Testis (tissue), 3 donors: Measurements from ENCODE around the gene VWA5B1. TPM values are rescaled to one million over a fixed set of nuclear protein-coding genes. Genes with fewer than 3 reads are reported as not detected.
"Not testable (repeated sequence)": the region's sequence is repeated elsewhere in the genome, so short reads cannot be mapped to it uniquely, and the experiment has no call there.

ENCODE experiments used
- DNase-seq: peaks from one replicate; pipeline ENCODE4 v3.0.0-alpha.2; 2019
- H3K27ac ChIP-seq, 2 donors: fragments of 200-600 bp; sonication (generic); one replicate each; pipeline ENCODE4 v1.5.1; 2019
- H3K27me3 ChIP-seq: fragments of 200-600 bp; sonication (generic); one replicate; pipeline ENCODE4 v1.5.1; 2019
- H3K36me3 ChIP-seq: fragments of 200-600 bp; sonication (generic); one replicate; pipeline ENCODE4 v1.5.1; 2017; ENCODE audit warnings: low read depth; ENCODE audit errors: missing control alignments
- H3K4me1 ChIP-seq: fragments of 200-600 bp; sonication (generic); one replicate; pipeline ENCODE4 v1.5.1; 2019
- H3K4me3 ChIP-seq, 2 donors: fragments of 200-600 bp; sonication (generic); one replicate each; pipeline ENCODE4 v1.5.1; 2017 to 2019
- H3K9me3 ChIP-seq: fragments of 200-600 bp; sonication (generic); one replicate; pipeline ENCODE4 v1.5.1; 2017
- CTCF ChIP-seq, 3 experiments: fragments of 450-650 bp in 2 of 3; fragments of 200-600 bp in 1 of 3; sonication (generic) in 1 of 3; IDR thresholded peaks; one replicate each; pipeline ENCODE4 v1.5.1; 2016 to 2019; ENCODE audit warnings: antibody characterized with exemption in 3 of 3, mild to moderate bottlenecking in 2 of 3, moderate library complexity in 1 of 3
- POLR2A ChIP-seq: fragments of 450-650 bp; IDR thresholded peaks from one replicate; pipeline ENCODE4 v1.6.1; 2017; ENCODE audit warnings: antibody characterized with exemption, mild to moderate bottlenecking, moderate library complexity
- WGBS, 2 donors: methylation state at CpG; one replicate each; pipeline ENCODE4 v1.1.5; 2018; 5-methylcytosine and 5-hydroxymethylcytosine counted together
- intact Hi-C: fragments of 100-400 bp; cut with DNase I; formaldehyde crosslinking; loops from one replicate; pipeline ENCODE4 v1.15.1; 2023; ENCODE audit warnings: low total_unique reads
- polyA plus RNA-seq: library from polyadenylated mRNA; stranded (reverse); fragments of 350-450 nt; fragmentation: Illumina TruSeq; extraction: RNeasy Lipid Tissue Mini Kit (QIAGEN cat#74804); gene quantifications from one replicate; pipeline ENCODE4 v1.2.3, GENCODE V29; 2014; ENCODE audit warnings: low read depth, low replicate concordance; ENCODE audit not compliant: insufficient read depth
- total RNA-seq, 2 donors: library from RNA; depleted of rRNA; stranded (reverse); fragments of >200 nt; gene quantifications; one replicate each; pipeline ENCODE4 v1.2.3, GENCODE V29; 2016

The VWA5B1 gene
- total and polyA plus RNA-seq, 3 donors from 2014 or later: 13.1 to 23.0 (median 16.2) TPM

GRCh38 chr1:20262810-20263534, 27.7 kb upstream of the VWA5B1 start:
- WGBS, 2 donors: 91 to 92% methylated on average over 6 to 8 of the region's 8 CpGs
- intact Hi-C loops: no loop called here
- Histone ChIP-seq H3K27ac (no peak overlapping the region), H3K9me3 (no peaks in the 10 kb centered on the region), H3K4me3 (no peak overlapping the region), H3K36me3 (no peaks in the 10 kb centered on the region), H3K4me1 (peaks cover 5% of the 10 kb centered on the region), H3K27me3 (no peaks in the 10 kb centered on the region)
- TF ChIP-seq POLR2A: no peak
- DNase-seq: no peak

GRCh38 chr1:20265250-20265649, 25.4 kb upstream of the VWA5B1 start:
- H3K4me3 ChIP-seq: no peak overlapping the region
- no peak overlapping the region for H3K27ac ChIP-seq
- no peaks in the 10 kb centered on the region for H3K9me3 ChIP-seq
- no peak for TF ChIP-seq CTCF (IDR thresholded peaks at IDR 0.05)
- no peak for TF ChIP-seq POLR2A
- no peaks in the 10 kb centered on the region for H3K27me3 ChIP-seq
- peaks cover 5% of the 10 kb centered on the region for H3K4me1 ChIP-seq
- intact Hi-C loops: no loop called here
- 42 to 45% methylated on average over 4 of the region's 4 CpGs for WGBS, 2 donors
- no peaks in the 10 kb centered on the region for H3K36me3 ChIP-seq
- DNase-seq: no peak

GRCh38 chr1:20266141-20266540, 24.5 kb upstream of the VWA5B1 start:
- Histone ChIP-seq H3K27me3 (no peaks in the 10 kb centered on the region), H3K9me3 (no peaks in the 10 kb centered on the region), H3K4me1 (peaks cover 5% of the 10 kb centered on the region), H3K27ac (no peak overlapping the region), H3K36me3 (no peaks in the 10 kb centered on the region), H3K4me3 (no peak overlapping the region)
- no peak for DNase-seq
- 83 to 90% methylated on average over 8 of the region's 8 CpGs for WGBS, 2 donors
- intact Hi-C loops: no loop called here
- TF ChIP-seq CTCF (IDR thresholded peaks at IDR 0.05): no peak
- no peak for TF ChIP-seq POLR2A

GRCh38 chr1:20266642-20267041, 24.0 kb upstream of the VWA5B1 start:
- DNase-seq: no peak
- Histone ChIP-seq H3K4me1 (peaks cover 5% of the 10 kb centered on the region), H3K36me3 (no peaks in the 10 kb centered on the region), H3K27ac (no peak overlapping the region), H3K4me3 (no peak overlapping the region), H3K27me3 (no peaks in the 10 kb centered on the region), H3K9me3 (no peaks in the 10 kb centered on the region)
- intact Hi-C loops: no loop called here
- TF ChIP-seq POLR2A: no peak
- TF ChIP-seq CTCF (IDR thresholded peaks at IDR 0.05): no peak
- WGBS, 2 donors: 72 to 76% methylated on average over 6 of the region's 6 CpGs

- Histone ChIP-seq H3K27me3 (no peaks in the 10 kb centered on the region), H3K4me3 (no peak overlapping the region), H3K27ac (no peak overlapping the region), H3K9me3 (no peaks in the 10 kb centered on the region), H3K36me3 (no peaks in the 10 kb centered on the region), H3K4me1 (no peaks in the 10 kb centered on the region)
- intact Hi-C loops: no loop called here
- TF ChIP-seq POLR2A (no peak), CTCF (IDR thresholded peaks at IDR 0.05) (peak in 1 of 3 experiments; percentile 8)
- peak; percentile 66 for DNase-seq
- WGBS, 2 donors: 58 to 72% methylated on average over 11 of the region's 11 CpGs
These were observed 18.9 kb upstream of the VWA5B1 start for GRCh38 chr1:20271498-20272400.

GRCh38 chr1:20273716-20274115, 17.0 kb upstream of the VWA5B1 start:
- intact Hi-C loops, H3K27ac ChIP-seq, H3K4me1 ChIP-seq, H3K9me3 ChIP-seq, H3K4me3 ChIP-seq, H3K27me3 ChIP-seq, H3K36me3 ChIP-seq, DNase-seq: not testable (repeated sequence)
